Thoracic aorta (tissue), 2 donors: ENCODE results near the gene LYRM4. TPM values are rescaled to one million over a fixed set of nuclear protein-coding genes. Genes with fewer than 3 reads are reported as not detected.

ENCODE experiments used
- ATAC-seq: fragments of 150-250 bp; one replicate; pipeline ENCODE4 v1.8.0; 2017; ENCODE audit warnings: low read depth; ENCODE audit not compliant: insufficient number of reproducible peaks, low FRiP score
- DNase-seq: peaks from one replicate; pipeline ENCODE4 v3.0.0-alpha.2; 2020; ENCODE audit warnings: low spot score
- H3K27ac ChIP-seq, 2 donors: fragments of 200-600 bp; sonication (generic); 1 replicate in 1 of 2; 2 replicates in 1 of 2; pipeline ENCODE4 v1.5.1; 2016; ENCODE audit warnings: mild to moderate bottlenecking in 2 of 2, moderate library complexity in 2 of 2
- H3K27me3 ChIP-seq: fragments of 200-600 bp; sonication (generic); replicated peaks from 2 replicates; pipeline ENCODE4 v1.6.0; 2016; ENCODE audit warnings: mild to moderate bottlenecking; ENCODE audit not compliant: insufficient read depth
- H3K36me3 ChIP-seq: fragments of 200-600 bp; sonication (generic); one replicate; pipeline ENCODE4 v1.5.1; 2016
- H3K4me1 ChIP-seq, 2 donors: fragments of 200-600 bp; sonication (generic); 1 replicate in 1 of 2; 2 replicates in 1 of 2; pipeline versions ENCODE4 v1.5.1 to v1.6.0; 2016; ENCODE audit warnings: low read depth in 2 of 2, mild to moderate bottlenecking in 1 of 2; ENCODE audit not compliant: control insufficient read depth in 1 of 2
- H3K4me3 ChIP-seq: fragments of 200-600 bp; sonication (generic); 2 replicates; pipeline ENCODE4 v1.5.1; 2016; ENCODE audit warnings: mild to moderate bottlenecking
- H3K9me3 ChIP-seq: fragments of 200-600 bp; sonication (generic); 2 replicates; pipeline ENCODE4 v1.5.1; 2016
- total RNA-seq, 2 donors: library from RNA; depleted of rRNA; stranded (reverse); fragments of >200 nt; gene quantifications; one replicate each; pipeline versions ENCODE4 v1.1.0 to v1.2.3, GENCODE V29; 2016
- TF ChIP-seq, protein P1 (sequence below): fragments of 200-600 bp; sonication (generic); IDR thresholded peaks from one replicate; pipeline ENCODE4 v1.5.1; 2019; ENCODE audit warnings: antibody characterized with exemption

LYRM4 gene
- total RNA-seq, 2 donors from 2014 or later, result 6.9 to 27.2 TPM

DNA sequence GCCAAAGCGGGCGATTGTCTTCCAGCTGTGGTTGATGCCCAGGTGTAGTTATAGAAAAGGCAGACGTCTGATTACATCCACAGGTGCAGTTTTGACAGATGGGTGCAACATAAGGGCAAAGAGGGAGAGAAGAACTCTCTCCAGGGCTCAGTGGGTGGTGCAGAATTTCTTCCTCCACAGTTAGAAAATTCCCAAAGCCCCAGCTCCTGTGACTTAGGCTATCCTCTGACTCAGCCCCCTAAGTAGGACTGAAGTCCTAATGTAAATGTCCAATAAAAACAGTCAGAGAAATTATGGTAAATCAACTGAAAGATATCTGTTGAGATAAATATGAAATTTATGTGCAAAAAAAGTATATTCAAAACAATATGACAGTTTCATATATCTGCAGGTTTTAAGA is 31.4 kb downstream of the LYRM4 start:
- H3K9me3 ChIP-seq, result no peaks in the 10 kb centered on the region
- no peak overlapping the region for H3K27ac ChIP-seq
- ATAC-seq (no peak), DNase-seq (no peak)
- TF ChIP-seq, protein P1, sequence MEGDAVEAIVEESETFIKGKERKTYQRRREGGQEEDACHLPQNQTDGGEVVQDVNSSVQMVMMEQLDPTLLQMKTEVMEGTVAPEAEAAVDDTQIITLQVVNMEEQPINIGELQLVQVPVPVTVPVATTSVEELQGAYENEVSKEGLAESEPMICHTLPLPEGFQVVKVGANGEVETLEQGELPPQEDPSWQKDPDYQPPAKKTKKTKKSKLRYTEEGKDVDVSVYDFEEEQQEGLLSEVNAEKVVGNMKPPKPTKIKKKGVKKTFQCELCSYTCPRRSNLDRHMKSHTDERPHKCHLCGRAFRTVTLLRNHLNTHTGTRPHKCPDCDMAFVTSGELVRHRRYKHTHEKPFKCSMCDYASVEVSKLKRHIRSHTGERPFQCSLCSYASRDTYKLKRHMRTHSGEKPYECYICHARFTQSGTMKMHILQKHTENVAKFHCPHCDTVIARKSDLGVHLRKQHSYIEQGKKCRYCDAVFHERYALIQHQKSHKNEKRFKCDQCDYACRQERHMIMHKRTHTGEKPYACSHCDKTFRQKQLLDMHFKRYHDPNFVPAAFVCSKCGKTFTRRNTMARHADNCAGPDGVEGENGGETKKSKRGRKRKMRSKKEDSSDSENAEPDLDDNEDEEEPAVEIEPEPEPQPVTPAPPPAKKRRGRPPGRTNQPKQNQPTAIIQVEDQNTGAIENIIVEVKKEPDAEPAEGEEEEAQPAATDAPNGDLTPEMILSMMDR, result no peak
- no peaks in the 10 kb centered on the region for H3K27me3 ChIP-seq
- no peak overlapping the region for H3K4me3 ChIP-seq
- H3K36me3 ChIP-seq, result no peaks in the 10 kb centered on the region
- peaks cover 0 to 21% of the 10 kb centered on the region in 2 donors for H3K4me1 ChIP-seq

DNA sequence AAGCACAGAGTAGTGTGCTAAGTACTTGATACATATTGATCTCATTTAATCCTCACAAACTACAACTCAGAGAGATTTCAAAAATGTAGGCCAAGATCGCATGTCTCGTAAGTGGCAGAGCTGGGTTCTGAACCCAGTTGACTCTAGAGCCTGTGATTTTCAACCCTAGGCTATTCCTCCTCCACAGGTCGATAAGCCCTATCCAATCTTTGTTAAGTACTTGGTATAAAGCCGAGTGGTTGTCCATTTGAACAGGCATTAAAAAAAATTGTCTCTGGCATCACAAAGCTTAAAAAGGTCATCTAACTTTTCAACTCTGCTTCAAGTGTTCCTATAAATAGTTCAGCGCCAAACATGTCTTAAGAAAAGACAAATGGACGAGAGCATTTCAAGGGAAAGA is 37.4 kb downstream of the LYRM4 start:
- DNase-seq (no peak), ATAC-seq (no peak)

GRCh38 chr6:5220443-5220842 is 40.3 kb downstream of the LYRM4 start:
- Histone ChIP-seq H3K27me3 (no peaks in the 10 kb centered on the region), H3K4me1 (peaks cover 10 to 23% of the 10 kb centered on the region in 2 donors), H3K36me3 (no peaks in the 10 kb centered on the region), H3K27ac (no peak overlapping the region), H3K4me3 (no peak overlapping the region), H3K9me3 (no peaks in the 10 kb centered on the region)
- TF ChIP-seq, protein P1, result no peak
- DNase-seq (no peak), ATAC-seq (no peak)

More for the DNA sequence above, 37.4 kb downstream of the LYRM4 start:
- H3K4me3 ChIP-seq, result no peak overlapping the region
- no peak overlapping the region for H3K27ac ChIP-seq
- H3K27me3 ChIP-seq, result no peaks in the 10 kb centered on the region
- H3K36me3 ChIP-seq, result no peaks in the 10 kb centered on the region
- H3K4me1 ChIP-seq, result peaks cover 10 to 18% of the 10 kb centered on the region in 2 donors
- TF ChIP-seq, protein P1, result no peak
- H3K9me3 ChIP-seq, result no peaks in the 10 kb centered on the region

GRCh38 chr6:5219011-5219691 is 41.6 kb downstream of the LYRM4 start:
- H3K4me1 ChIP-seq, result peaks cover 14 to 36% of the 10 kb centered on the region in 2 donors
- no peaks in the 10 kb centered on the region for H3K27me3 ChIP-seq
- H3K4me3 ChIP-seq, result peak overlapping the region; percentile 5
- no peaks in the 10 kb centered on the region for H3K36me3 ChIP-seq
- DNase-seq, result no peak
- peak overlapping the region; percentile 3 to 41 for H3K27ac ChIP-seq
- TF ChIP-seq, protein P1, result no peak
- no peak for ATAC-seq
- no peaks in the 10 kb centered on the region for H3K9me3 ChIP-seq

DNA sequence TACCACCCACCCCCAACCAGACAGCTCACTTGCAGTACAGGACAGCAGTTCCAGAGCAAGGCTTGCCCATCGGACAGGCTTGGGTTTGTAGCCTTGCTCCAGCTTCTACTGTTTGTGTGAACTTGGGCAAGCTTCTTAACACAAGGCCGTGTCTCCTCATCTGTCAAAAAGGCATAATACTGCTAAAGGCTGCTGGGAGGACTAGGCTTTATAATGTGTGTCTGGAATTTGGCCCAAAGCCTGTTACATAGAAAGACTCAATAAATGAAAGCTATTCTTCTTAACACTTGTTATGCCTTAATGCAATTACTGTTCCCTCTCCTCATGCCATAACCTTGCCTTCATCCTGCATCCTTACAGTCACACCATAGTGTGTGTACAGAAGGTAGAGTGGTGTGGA is 43.4 kb downstream of the LYRM4 start:
- TF ChIP-seq, protein P1, result no peak
- H3K36me3 ChIP-seq, result no peaks in the 10 kb centered on the region
- no peak for ATAC-seq
- no peak for DNase-seq
- peaks cover 15 to 54% of the 10 kb centered on the region in 2 donors for H3K4me1 ChIP-seq
- no peak overlapping the region for H3K4me3 ChIP-seq
- no peak overlapping the region for H3K27ac ChIP-seq
- H3K9me3 ChIP-seq, result no peaks in the 10 kb centered on the region
- H3K27me3 ChIP-seq, result no peaks in the 10 kb centered on the region
